ENCODE results near the gene FA2H.

Gene FA2H

GRCh38 chr16:74666425-74667254 lies 108.0 kb downstream of the FA2H start, which contains the start of gene RFWD3:
RFWD3 (minus strand) TSS chr16:74666877; CDS start chr16:74661449, 5,428 bp downstream.
- no peak for TF ChIP-seq CTCF (IDR thresholded peaks at IDR 0.05)
- H3K4me2 ChIP-seq (ENCODE audit: low read length) = peak within 1 kb of the TSS; percentile 89
- H3K36me3 ChIP-seq (ENCODE audit: control insufficient read depth, insufficient read depth, low read length) = no peaks in the 10 kb centered on the region
- peak within 1 kb of the TSS; percentile 8 for H3K27ac ChIP-seq
- H3K4me3 ChIP-seq (ENCODE audit: low read depth, low read length) = peak within 1 kb of the TSS; percentile 95
- peak within 1 kb of the TSS; percentile 92 for H2AFZ ChIP-seq
- no peaks in the 10 kb centered on the region for H3K27me3 ChIP-seq (ENCODE audit: control insufficient read depth, insufficient read depth, low read length)
- peak within 1 kb of the TSS; percentile 48 for H3K9ac ChIP-seq
- no peaks in the 10 kb centered on the region for H3K9me3 ChIP-seq (ENCODE audit: control insufficient read depth, low read length)
- no peaks in the 10 kb centered on the region for H3K4me1 ChIP-seq
- H3K79me2 ChIP-seq = peaks cover 22% of the 10 kb centered on the region

- Histone ChIP-seq H3K9me3 (ENCODE audit: control insufficient read depth, low read length) (no peaks in the 10 kb centered on the region), H3K27ac (no peak overlapping the region), H3K9ac (peak overlapping the region; percentile 48), H3K4me3 (ENCODE audit: low read depth, low read length) (peak overlapping the region; percentile 95), H3K27me3 (ENCODE audit: control insufficient read depth, insufficient read depth, low read length) (no peaks in the 10 kb centered on the region), H3K79me2 (peaks cover 22% of the 10 kb centered on the region), H3K36me3 (ENCODE audit: control insufficient read depth, insufficient read depth, low read length) (no peaks in the 10 kb centered on the region), H3K4me2 (ENCODE audit: low read length) (peak overlapping the region; percentile 89), H3K4me1 (no peaks in the 10 kb centered on the region), H2AFZ (peak overlapping the region; percentile 92)
- TF ChIP-seq CTCF (IDR thresholded peaks at IDR 0.05) = no peak
Measured at GRCh38 chr16:74666010-74666421, 108.6 kb downstream of the FA2H start.

All from parathyroid adenoma (tissue), 2 donors.